ENCODE results near the gene PLA2G2C.

The PLA2G2C gene

GRCh38 chr1:20179371-20180128 lies 6.8 kb downstream of the PLA2G2C start:
- no peak overlapping the region for H3K4me3 ChIP-seq (ENCODE audit: low read depth in 1 of 2, low read length in 2 of 2)
- H3K27ac ChIP-seq (ENCODE audit: low read depth, low read length), result no peak overlapping the region
- no peaks in the 10 kb centered on the region for H3K36me3 ChIP-seq (ENCODE audit: control insufficient read depth in 1 of 2, insufficient read depth in 2 of 2, low read length in 2 of 2)
- no peaks in the 10 kb centered on the region for H3K27me3 ChIP-seq (ENCODE audit: control insufficient read depth in 1 of 2, insufficient read depth in 2 of 2, low read length in 2 of 2)
- H3K4me1 ChIP-seq (ENCODE audit: control insufficient read depth in 1 of 2, insufficient read depth in 2 of 2, low read length in 2 of 2), result peaks cover 5 to 18% of the 10 kb centered on the region in 2 donors
- no peak overlapping the region for H3K9ac ChIP-seq (ENCODE audit: low read depth in 1 of 2, low read length in 2 of 2)
- no peaks in the 10 kb centered on the region for H3K9me3 ChIP-seq (ENCODE audit: control insufficient read depth in 1 of 2, low read length in 2 of 2)

- Histone ChIP-seq H3K9me3 (ENCODE audit: control insufficient read depth in 1 of 2, low read length in 2 of 2) (no peaks in the 10 kb centered on the region), H3K27ac (ENCODE audit: low read depth, low read length) (no peak overlapping the region), H3K9ac (ENCODE audit: low read depth in 1 of 2, low read length in 2 of 2) (no peak overlapping the region), H3K27me3 (ENCODE audit: control insufficient read depth in 1 of 2, insufficient read depth in 2 of 2, low read length in 2 of 2) (no peaks in the 10 kb centered on the region), H3K4me1 (ENCODE audit: control insufficient read depth in 1 of 2, insufficient read depth in 2 of 2, low read length in 2 of 2) (peaks cover 5 to 18% of the 10 kb centered on the region in 2 donors), H3K4me3 (ENCODE audit: low read depth in 1 of 2, low read length in 2 of 2) (no peak overlapping the region), H3K36me3 (ENCODE audit: control insufficient read depth in 1 of 2, insufficient read depth in 2 of 2, low read length in 2 of 2) (no peaks in the 10 kb centered on the region)
Observed at GRCh38 chr1:20178634-20179370, 7.5 kb downstream of the PLA2G2C start.

- H3K27ac ChIP-seq (ENCODE audit: low read depth, low read length), result no peak overlapping the region
- no peaks in the 10 kb centered on the region for H3K9me3 ChIP-seq (ENCODE audit: control insufficient read depth in 1 of 2, low read length in 2 of 2)
- H3K36me3 ChIP-seq (ENCODE audit: control insufficient read depth in 1 of 2, insufficient read depth in 2 of 2, low read length in 2 of 2), result no peaks in the 10 kb centered on the region
- H3K4me1 ChIP-seq (ENCODE audit: control insufficient read depth in 1 of 2, insufficient read depth in 2 of 2, low read length in 2 of 2), result peaks cover 0 to 17% of the 10 kb centered on the region in 2 donors
- H3K9ac ChIP-seq (ENCODE audit: low read depth in 1 of 2, low read length in 2 of 2), result no peak overlapping the region
- H3K4me3 ChIP-seq (ENCODE audit: low read depth in 1 of 2, low read length in 2 of 2), result no peak overlapping the region
- no peaks in the 10 kb centered on the region for H3K27me3 ChIP-seq (ENCODE audit: control insufficient read depth in 1 of 2, insufficient read depth in 2 of 2, low read length in 2 of 2)
Observed at GRCh38 chr1:20174937-20175666, 11.2 kb downstream of the PLA2G2C start.

GRCh38 chr1:20172033-20172590 lies 14.2 kb downstream of the PLA2G2C start:
- no peak overlapping the region for H3K4me3 ChIP-seq (ENCODE audit: low read depth in 1 of 2, low read length in 2 of 2)
- no peaks in the 10 kb centered on the region for H3K9me3 ChIP-seq (ENCODE audit: control insufficient read depth in 1 of 2, low read length in 2 of 2)
- no peak overlapping the region for H3K9ac ChIP-seq (ENCODE audit: low read depth in 1 of 2, low read length in 2 of 2)
- H3K36me3 ChIP-seq (ENCODE audit: control insufficient read depth in 1 of 2, insufficient read depth in 2 of 2, low read length in 2 of 2), result no peaks in the 10 kb centered on the region
- H3K27ac ChIP-seq (ENCODE audit: low read depth, low read length), result no peak overlapping the region
- peaks cover 0 to 11% of the 10 kb centered on the region in 2 donors for H3K4me1 ChIP-seq (ENCODE audit: control insufficient read depth in 1 of 2, insufficient read depth in 2 of 2, low read length in 2 of 2)
- H3K27me3 ChIP-seq (ENCODE audit: control insufficient read depth in 1 of 2, insufficient read depth in 2 of 2, low read length in 2 of 2), result peaks cover 0 to 6% of the 10 kb centered on the region in 2 donors

GRCh38 chr1:20169932-20170331 lies 16.4 kb downstream of the PLA2G2C start:
- Histone ChIP-seq H3K9ac (ENCODE audit: low read depth in 1 of 2, low read length in 2 of 2) (no peak overlapping the region), H3K4me1 (ENCODE audit: control insufficient read depth in 1 of 2, insufficient read depth in 2 of 2, low read length in 2 of 2) (peaks cover 3 to 4% of the 10 kb centered on the region in 2 donors), H3K36me3 (ENCODE audit: control insufficient read depth in 1 of 2, insufficient read depth in 2 of 2, low read length in 2 of 2) (no peaks in the 10 kb centered on the region), H3K4me3 (ENCODE audit: low read depth in 1 of 2, low read length in 2 of 2) (no peak overlapping the region), H3K9me3 (ENCODE audit: control insufficient read depth in 1 of 2, low read length in 2 of 2) (peaks cover 0 to 5% of the 10 kb centered on the region in 2 donors), H3K27ac (ENCODE audit: low read depth, low read length) (no peak overlapping the region), H3K27me3 (ENCODE audit: control insufficient read depth in 1 of 2, insufficient read depth in 2 of 2, low read length in 2 of 2) (peaks cover 7 to 12% of the 10 kb centered on the region in 2 donors)

GRCh38 chr1:20168564-20169491 lies 17.5 kb downstream of the PLA2G2C start:
- peaks cover 3 to 4% of the 10 kb centered on the region in 2 donors for H3K4me1 ChIP-seq (ENCODE audit: control insufficient read depth in 1 of 2, insufficient read depth in 2 of 2, low read length in 2 of 2)
- H3K27me3 ChIP-seq (ENCODE audit: control insufficient read depth in 1 of 2, insufficient read depth in 2 of 2, low read length in 2 of 2), result peaks cover 7 to 12% of the 10 kb centered on the region in 2 donors
- peaks cover 0 to 7% of the 10 kb centered on the region in 2 donors for H3K9me3 ChIP-seq (ENCODE audit: control insufficient read depth in 1 of 2, low read length in 2 of 2)
- H3K9ac ChIP-seq (ENCODE audit: low read depth in 1 of 2, low read length in 2 of 2), result no peak overlapping the region
- no peak overlapping the region for H3K27ac ChIP-seq (ENCODE audit: low read depth, low read length)
- no peaks in the 10 kb centered on the region for H3K36me3 ChIP-seq (ENCODE audit: control insufficient read depth in 1 of 2, insufficient read depth in 2 of 2, low read length in 2 of 2)
- no peak overlapping the region for H3K4me3 ChIP-seq (ENCODE audit: low read depth in 1 of 2, low read length in 2 of 2)

GRCh38 chr1:20167126-20167525 lies 19.2 kb downstream of the PLA2G2C start:
- H3K9ac ChIP-seq (ENCODE audit: low read depth in 1 of 2, low read length in 2 of 2), result no peak overlapping the region
- no peaks in the 10 kb centered on the region for H3K36me3 ChIP-seq (ENCODE audit: control insufficient read depth in 1 of 2, insufficient read depth in 2 of 2, low read length in 2 of 2)
- H3K9me3 ChIP-seq (ENCODE audit: control insufficient read depth in 1 of 2, low read length in 2 of 2), result peaks cover 0 to 13% of the 10 kb centered on the region in 2 donors
- peaks cover 7 to 12% of the 10 kb centered on the region in 2 donors for H3K27me3 ChIP-seq (ENCODE audit: control insufficient read depth in 1 of 2, insufficient read depth in 2 of 2, low read length in 2 of 2)
- no peak overlapping the region for H3K27ac ChIP-seq (ENCODE audit: low read depth, low read length)
- H3K4me3 ChIP-seq (ENCODE audit: low read depth in 1 of 2, low read length in 2 of 2), result no peak overlapping the region
- peaks cover 3 to 4% of the 10 kb centered on the region in 2 donors for H3K4me1 ChIP-seq (ENCODE audit: control insufficient read depth in 1 of 2, insufficient read depth in 2 of 2, low read length in 2 of 2)

- no peak overlapping the region for H3K27ac ChIP-seq (ENCODE audit: low read depth, low read length)
- H3K9ac ChIP-seq (ENCODE audit: low read depth in 1 of 2, low read length in 2 of 2), result no peak overlapping the region
- H3K4me3 ChIP-seq (ENCODE audit: low read depth in 1 of 2, low read length in 2 of 2), result no peak overlapping the region
- H3K27me3 ChIP-seq (ENCODE audit: control insufficient read depth in 1 of 2, insufficient read depth in 2 of 2, low read length in 2 of 2), result peaks cover 7 to 12% of the 10 kb centered on the region in 2 donors
- H3K9me3 ChIP-seq (ENCODE audit: control insufficient read depth in 1 of 2, low read length in 2 of 2), result peaks cover 6 to 19% of the 10 kb centered on the region in 2 donors
- H3K36me3 ChIP-seq (ENCODE audit: control insufficient read depth in 1 of 2, insufficient read depth in 2 of 2, low read length in 2 of 2), result no peaks in the 10 kb centered on the region
- peaks cover 0 to 3% of the 10 kb centered on the region in 2 donors for H3K4me1 ChIP-seq (ENCODE audit: control insufficient read depth in 1 of 2, insufficient read depth in 2 of 2, low read length in 2 of 2)
Observed at GRCh38 chr1:20166051-20166450, 20.3 kb downstream of the PLA2G2C start.

- Histone ChIP-seq H3K4me3 (ENCODE audit: low read depth in 1 of 2, low read length in 2 of 2) (no peak overlapping the region), H3K9ac (ENCODE audit: low read depth in 1 of 2, low read length in 2 of 2) (no peak overlapping the region), H3K9me3 (ENCODE audit: control insufficient read depth in 1 of 2, low read length in 2 of 2) (peaks cover 11 to 24% of the 10 kb centered on the region in 2 donors), H3K27ac (ENCODE audit: low read depth, low read length) (no peak overlapping the region), H3K27me3 (ENCODE audit: control insufficient read depth in 1 of 2, insufficient read depth in 2 of 2, low read length in 2 of 2) (peaks cover 7 to 12% of the 10 kb centered on the region in 2 donors), H3K4me1 (ENCODE audit: control insufficient read depth in 1 of 2, insufficient read depth in 2 of 2, low read length in 2 of 2) (peaks cover 0 to 3% of the 10 kb centered on the region in 2 donors), H3K36me3 (ENCODE audit: control insufficient read depth in 1 of 2, insufficient read depth in 2 of 2, low read length in 2 of 2) (no peaks in the 10 kb centered on the region)
Observed at GRCh38 chr1:20165522-20165951, 20.8 kb downstream of the PLA2G2C start.
